ENCODE measurements around the gene RNF123. TPM values are rescaled to one million over a fixed set of nuclear protein-coding genes. Genes with fewer than 3 reads are reported as not detected.

The RNF123 gene
- total RNA-seq, 2 experiments from 2014 or later, result 20.3 to 21.5 TPM

GRCh38 chr3:49725906-49726681 is 36.7 kb downstream of the RNF123 start:
- Mint-ChIP-seq H3K36me3 (ENCODE audit: low read depth) (peaks cover 14% of the 10 kb centered on the region), H3K27me3 (ENCODE audit: low read depth) (no peaks in the 10 kb centered on the region), H3K27ac (no peak overlapping the region), H3K4me1 (ENCODE audit: low read depth) (peaks cover 19% of the 10 kb centered on the region), H3K9me3 (no peaks in the 10 kb centered on the region), H3K4me3 (no peak overlapping the region)
- no peak for DNase-seq
- intact Hi-C loops (cut with micrococcal nuclease), result loop anchor here (2.0 to 10.0 kb wide), 2 partner anchors 51 to 701 kb away; partner anchors contain the start of genes APEH, IMPDH2 and NDUFAF3
- CTCF ChIA-PET, result interaction anchor here (1.2 kb wide), 1 partner anchor 114 kb away, joined by 4 read pairs; no protein-coding TSS in a partner anchor

- H3K27me3 Mint-ChIP-seq (ENCODE audit: low read depth), result no peaks in the 10 kb centered on the region
- H3K27ac Mint-ChIP-seq, result no peak overlapping the region
- peaks cover 16% of the 10 kb centered on the region for H3K4me1 Mint-ChIP-seq (ENCODE audit: low read depth)
- peaks cover 15% of the 10 kb centered on the region for H3K36me3 Mint-ChIP-seq (ENCODE audit: low read depth)
- H3K4me3 Mint-ChIP-seq, result no peak overlapping the region
- no peak for DNase-seq
- CTCF ChIA-PET, result interaction anchor here (0.9 kb wide), 1 partner anchor 8 kb away, joined by 3 read pairs; the partner anchor contains the start of gene AMIGO3
- intact Hi-C loops (cut with micrococcal nuclease), result loop anchor here (10.0 kb wide), 1 partner anchor 703 kb away; the partner anchor contains the start of genes IMPDH2 and NDUFAF3
- no peaks in the 10 kb centered on the region for H3K9me3 Mint-ChIP-seq
These were observed 38.0 kb downstream of the RNF123 start for GRCh38 chr3:49727154-49727923.

- intact Hi-C loops (cut with micrococcal nuclease), result loop anchor here (10.0 kb wide), 1 partner anchor 703 kb away; the partner anchor contains the start of genes IMPDH2 and NDUFAF3
- CTCF ChIA-PET, result interaction anchor here (0.9 kb wide), 1 partner anchor 9 kb away, joined by 3 read pairs; the partner anchor contains the start of gene AMIGO3
- peaks cover 10% of the 10 kb centered on the region for H3K4me1 Mint-ChIP-seq (ENCODE audit: low read depth)
- no peak for DNase-seq
- H3K4me3 Mint-ChIP-seq, result no peak overlapping the region
- H3K27me3 Mint-ChIP-seq (ENCODE audit: low read depth), result no peaks in the 10 kb centered on the region
- no peaks in the 10 kb centered on the region for H3K9me3 Mint-ChIP-seq
- H3K27ac Mint-ChIP-seq, result no peak overlapping the region
- H3K36me3 Mint-ChIP-seq (ENCODE audit: low read depth), result peaks cover 15% of the 10 kb centered on the region
These were observed 38.6 kb downstream of the RNF123 start for GRCh38 chr3:49727924-49728361.

GRCh38 chr3:49729966-49730609 is 40.7 kb downstream of the RNF123 start:
- Mint-ChIP-seq H3K4me1 (ENCODE audit: low read depth) (no peaks in the 10 kb centered on the region), H3K36me3 (ENCODE audit: low read depth) (peaks cover 12% of the 10 kb centered on the region), H3K27ac (no peak overlapping the region), H3K27me3 (ENCODE audit: low read depth) (no peaks in the 10 kb centered on the region), H3K9me3 (no peaks in the 10 kb centered on the region), H3K4me3 (no peak overlapping the region)
- intact Hi-C loops (cut with micrococcal nuclease), result loop anchor here (10.0 kb wide), 1 partner anchor 705 kb away; the partner anchor contains the start of genes IMPDH2 and NDUFAF3
- no peak for DNase-seq
- CTCF ChIA-PET, result interaction anchor here (0.7 to 1.1 kb wide), 3 partner anchors 58 to 123 kb away, joined by 3 to 6 read pairs (median 4); no protein-coding TSS in a partner anchor

GRCh38 chr3:49732597-49732996 is 43.2 kb downstream of the RNF123 start:
- Mint-ChIP-seq H3K27me3 (ENCODE audit: low read depth) (no peaks in the 10 kb centered on the region), H3K4me1 (ENCODE audit: low read depth) (no peaks in the 10 kb centered on the region), H3K9me3 (no peaks in the 10 kb centered on the region), H3K4me3 (no peak overlapping the region), H3K27ac (no peak overlapping the region), H3K36me3 (ENCODE audit: low read depth) (peaks cover 20% of the 10 kb centered on the region)
- intact Hi-C loops (cut with micrococcal nuclease), result no loop called here
- no peak for DNase-seq
- CTCF ChIA-PET, result interaction anchor here (0.6 kb wide), 1 partner anchor 1894 kb away, joined by 3 read pairs; no protein-coding TSS in a partner anchor

GRCh38 chr3:49733551-49733950 is 44.2 kb downstream of the RNF123 start:
- no peaks in the 10 kb centered on the region for H3K27me3 Mint-ChIP-seq (ENCODE audit: low read depth)
- H3K27ac Mint-ChIP-seq, result no peak overlapping the region
- H3K9me3 Mint-ChIP-seq, result no peaks in the 10 kb centered on the region
- CTCF ChIA-PET, result no interaction called here
- peaks cover 25% of the 10 kb centered on the region for H3K36me3 Mint-ChIP-seq (ENCODE audit: low read depth)
- intact Hi-C loops (cut with micrococcal nuclease), result no loop called here
- H3K4me1 Mint-ChIP-seq (ENCODE audit: low read depth), result peaks cover under 1% of the 10 kb centered on the region
- H3K4me3 Mint-ChIP-seq, result no peak overlapping the region
- no peak for DNase-seq

- Mint-ChIP-seq H3K27ac (no peak overlapping the region), H3K4me1 (ENCODE audit: low read depth) (peaks cover 2% of the 10 kb centered on the region), H3K4me3 (no peak overlapping the region), H3K9me3 (no peaks in the 10 kb centered on the region), H3K27me3 (ENCODE audit: low read depth) (no peaks in the 10 kb centered on the region), H3K36me3 (ENCODE audit: low read depth) (peaks cover 25% of the 10 kb centered on the region)
- intact Hi-C loops (cut with micrococcal nuclease), result no loop called here
- no peak for DNase-seq
- CTCF ChIA-PET, result no interaction called here
These were observed 45.4 kb downstream of the RNF123 start for GRCh38 chr3:49734752-49735151.

- intact Hi-C loops (cut with micrococcal nuclease), result no loop called here
- H3K36me3 Mint-ChIP-seq (ENCODE audit: low read depth), result peaks cover 18% of the 10 kb centered on the region
- peak overlapping the region; percentile 32 for H3K27ac Mint-ChIP-seq
- no peaks in the 10 kb centered on the region for H3K9me3 Mint-ChIP-seq
- peaks cover 6% of the 10 kb centered on the region for H3K4me1 Mint-ChIP-seq (ENCODE audit: low read depth)
- H3K27me3 Mint-ChIP-seq (ENCODE audit: low read depth), result no peaks in the 10 kb centered on the region
- DNase-seq, result no peak
- CTCF ChIA-PET, result no interaction called here
- no peak overlapping the region for H3K4me3 Mint-ChIP-seq
These were observed 48.8 kb downstream of the RNF123 start for GRCh38 chr3:49738067-49738713.

GRCh38 chr3:49740427-49740826 is 51.1 kb downstream of the RNF123 start:
- CTCF ChIA-PET, result no interaction called here
- Mint-ChIP-seq H3K4me1 (ENCODE audit: low read depth) (peaks cover 6% of the 10 kb centered on the region), H3K4me3 (no peak overlapping the region), H3K9me3 (no peaks in the 10 kb centered on the region), H3K27ac (no peak overlapping the region), H3K27me3 (ENCODE audit: low read depth) (no peaks in the 10 kb centered on the region), H3K36me3 (ENCODE audit: low read depth) (peaks cover 21% of the 10 kb centered on the region)
- intact Hi-C loops (cut with micrococcal nuclease), result no loop called here
- no peak for DNase-seq

GRCh38 chr3:49745986-49746385 is 56.6 kb downstream of the RNF123 start:
- intact Hi-C loops (cut with micrococcal nuclease), result no loop called here
- Mint-ChIP-seq H3K27me3 (ENCODE audit: low read depth) (no peaks in the 10 kb centered on the region), H3K27ac (no peak overlapping the region), H3K36me3 (ENCODE audit: low read depth) (peaks cover 8% of the 10 kb centered on the region), H3K4me3 (no peak overlapping the region), H3K9me3 (no peaks in the 10 kb centered on the region), H3K4me1 (ENCODE audit: low read depth) (peaks cover 6% of the 10 kb centered on the region)
- DNase-seq, result no peak
- CTCF ChIA-PET, result no interaction called here

GRCh38 chr3:49747792-49748480 is 58.6 kb downstream of the RNF123 start:
- intact Hi-C loops (cut with micrococcal nuclease), result no loop called here
- no peaks in the 10 kb centered on the region for H3K9me3 Mint-ChIP-seq
- no peaks in the 10 kb centered on the region for H3K27me3 Mint-ChIP-seq (ENCODE audit: low read depth)
- no peak overlapping the region for H3K27ac Mint-ChIP-seq
- no peak for DNase-seq
- H3K36me3 Mint-ChIP-seq (ENCODE audit: low read depth), result peaks cover 8% of the 10 kb centered on the region
- CTCF ChIA-PET, result no interaction called here
- H3K4me1 Mint-ChIP-seq (ENCODE audit: low read depth), result peaks cover 6% of the 10 kb centered on the region
- no peak overlapping the region for H3K4me3 Mint-ChIP-seq
